ENCODE results near the gene C16orf90.
A peak's percentile ranks its signal among the peaks of the same experiment; 100 is the strongest.
"Not testable (repeated sequence)": the region's sequence is repeated elsewhere in the genome, so short reads cannot be mapped to it uniquely, and the experiment has no call there.

Gene C16orf90

DNA sequence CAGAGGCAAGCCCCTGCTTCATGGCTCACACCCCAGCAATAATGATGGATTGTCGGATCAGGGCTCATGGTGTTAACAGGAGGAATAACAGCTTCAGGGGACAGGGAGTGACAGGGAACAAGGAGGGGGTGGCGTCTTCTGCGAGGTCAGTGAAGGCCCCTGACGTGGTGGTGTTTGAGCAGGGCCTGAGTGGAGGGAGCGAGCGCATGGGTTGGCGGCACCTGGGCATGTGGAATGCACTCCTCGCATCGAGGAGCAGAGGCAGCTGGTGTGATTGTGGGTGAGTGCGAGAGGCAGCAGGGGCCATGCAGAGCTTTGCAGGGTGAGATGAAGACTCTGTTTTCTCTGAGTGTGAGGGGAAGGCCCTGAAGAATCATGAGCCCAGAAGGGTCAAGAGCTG lies 38.8 kb upstream of the C16orf90 start:
- in situ Hi-C loops (cut with HindIII; ENCODE audit: low sequenced_read_pairs), result no loop called here
- TF ChIP-seq, protein P1, sequence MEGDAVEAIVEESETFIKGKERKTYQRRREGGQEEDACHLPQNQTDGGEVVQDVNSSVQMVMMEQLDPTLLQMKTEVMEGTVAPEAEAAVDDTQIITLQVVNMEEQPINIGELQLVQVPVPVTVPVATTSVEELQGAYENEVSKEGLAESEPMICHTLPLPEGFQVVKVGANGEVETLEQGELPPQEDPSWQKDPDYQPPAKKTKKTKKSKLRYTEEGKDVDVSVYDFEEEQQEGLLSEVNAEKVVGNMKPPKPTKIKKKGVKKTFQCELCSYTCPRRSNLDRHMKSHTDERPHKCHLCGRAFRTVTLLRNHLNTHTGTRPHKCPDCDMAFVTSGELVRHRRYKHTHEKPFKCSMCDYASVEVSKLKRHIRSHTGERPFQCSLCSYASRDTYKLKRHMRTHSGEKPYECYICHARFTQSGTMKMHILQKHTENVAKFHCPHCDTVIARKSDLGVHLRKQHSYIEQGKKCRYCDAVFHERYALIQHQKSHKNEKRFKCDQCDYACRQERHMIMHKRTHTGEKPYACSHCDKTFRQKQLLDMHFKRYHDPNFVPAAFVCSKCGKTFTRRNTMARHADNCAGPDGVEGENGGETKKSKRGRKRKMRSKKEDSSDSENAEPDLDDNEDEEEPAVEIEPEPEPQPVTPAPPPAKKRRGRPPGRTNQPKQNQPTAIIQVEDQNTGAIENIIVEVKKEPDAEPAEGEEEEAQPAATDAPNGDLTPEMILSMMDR (IDR thresholded peaks at IDR 0.05; ENCODE audit: low read depth, low read length), result no peak
- DNase-seq (ENCODE audit: low read depth, low spot score), result no peak
- no peak overlapping the region for H3K4me3 ChIP-seq (ENCODE audit: low read depth, low read length)

DNA sequence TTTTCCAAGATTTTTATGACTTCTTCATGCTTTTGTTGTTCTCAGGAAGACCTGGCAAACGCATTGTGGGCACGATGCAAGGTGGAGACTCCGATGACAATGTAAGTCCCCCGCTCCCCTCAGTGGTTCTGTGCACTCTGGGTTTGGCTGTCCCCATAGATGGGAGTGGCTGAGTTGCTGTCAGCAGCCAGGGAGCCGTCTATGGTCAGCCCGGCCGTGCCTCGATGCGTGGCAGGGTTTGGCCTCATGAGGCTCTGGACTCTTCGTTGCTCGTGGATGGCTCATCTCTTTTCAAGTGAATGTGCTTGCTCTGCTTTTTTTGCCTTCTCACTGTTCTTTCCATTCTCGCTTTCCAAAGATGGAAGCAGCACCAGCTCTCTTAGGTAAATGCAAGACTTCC lies 37.5 kb upstream of the C16orf90 start:
- no peak for DNase-seq (ENCODE audit: low read depth, low spot score)
- no peak overlapping the region for H3K4me3 ChIP-seq (ENCODE audit: low read depth, low read length)
- TF ChIP-seq, protein P1 (IDR thresholded peaks at IDR 0.05; ENCODE audit: low read depth, low read length), result no peak
- in situ Hi-C loops (cut with HindIII; ENCODE audit: low sequenced_read_pairs), result no loop called here

DNA sequence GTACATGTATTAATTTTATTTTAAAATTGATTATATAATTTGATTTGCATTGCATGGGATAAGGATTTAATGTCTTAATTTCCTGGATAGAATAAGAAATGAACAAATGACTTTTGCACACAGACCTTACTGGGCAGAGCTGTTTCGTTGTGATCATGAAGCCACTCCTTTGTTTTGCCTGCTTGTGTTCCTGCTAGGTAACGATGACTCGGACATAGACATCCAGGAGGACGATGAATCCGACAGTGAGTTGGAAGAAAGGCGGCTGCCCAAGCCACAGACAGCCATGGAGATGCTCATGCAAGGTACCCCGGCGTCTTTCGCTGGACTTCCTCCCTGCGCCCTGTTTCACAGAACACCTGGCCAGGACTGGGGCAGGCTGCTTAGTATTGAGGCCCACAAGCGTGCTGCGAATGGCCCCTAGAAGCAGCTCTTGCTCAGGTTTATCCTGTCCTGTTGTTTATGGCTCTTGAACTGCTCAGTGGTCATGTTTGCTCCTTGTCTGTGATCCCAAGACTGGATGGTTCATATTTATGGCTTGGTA lies 35.2 kb upstream of the C16orf90 start:
- in situ Hi-C loops (cut with HindIII; ENCODE audit: low sequenced_read_pairs), result no loop called here
- TF ChIP-seq, protein P1 (IDR thresholded peaks at IDR 0.05; ENCODE audit: low read depth, low read length), result no peak

DNA sequence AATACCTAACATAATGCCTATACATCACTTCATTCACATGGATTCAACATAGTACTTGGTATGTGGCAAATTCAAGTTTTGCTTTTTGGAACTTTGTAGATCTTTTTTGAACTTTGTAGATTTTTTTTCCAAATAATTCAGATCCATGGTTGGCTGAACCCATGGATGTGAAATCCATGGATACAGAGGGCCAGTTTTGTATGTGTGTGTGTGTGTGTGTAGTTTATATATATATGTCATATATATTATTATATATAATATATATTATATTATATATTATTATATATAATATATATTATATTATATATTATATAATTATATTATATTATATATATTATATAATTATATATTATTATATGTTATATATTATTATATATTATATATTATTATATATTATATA lies 33.9 kb upstream of the C16orf90 start:
- no peak overlapping the region for H3K4me3 ChIP-seq (ENCODE audit: low read depth, low read length)
- in situ Hi-C loops (cut with HindIII; ENCODE audit: low sequenced_read_pairs), result no loop called here
- no peak for DNase-seq (ENCODE audit: low read depth, low spot score)
- TF ChIP-seq, protein P1 (IDR thresholded peaks at IDR 0.05; ENCODE audit: low read depth, low read length), result no peak

More for the DNA sequence above, 35.2 kb upstream of the C16orf90 start:
- no peak for DNase-seq (ENCODE audit: low read depth, low spot score)
- H3K4me3 ChIP-seq (ENCODE audit: low read depth, low read length), result no peak overlapping the region

DNA sequence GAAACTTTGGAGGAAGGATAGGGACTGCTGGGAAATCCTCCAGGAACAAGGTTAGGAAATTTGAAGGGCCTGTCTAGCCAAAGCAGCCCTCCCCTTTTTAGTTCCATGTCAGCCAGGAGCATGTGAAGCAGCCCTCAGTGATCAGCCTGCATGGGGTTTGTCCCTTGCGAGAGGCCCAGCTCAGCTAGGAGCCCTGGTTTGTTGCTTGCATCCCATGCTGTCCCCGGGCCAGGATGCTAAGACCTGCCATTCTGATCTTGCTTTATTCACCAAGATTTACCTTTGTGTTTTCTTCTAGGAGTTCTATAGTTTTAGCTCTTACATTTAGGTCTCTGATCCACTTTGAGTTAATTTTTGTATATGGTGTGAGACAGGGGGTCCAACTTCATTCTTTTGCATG lies 33.1 kb upstream of the C16orf90 start:
- TF ChIP-seq, protein P1 (IDR thresholded peaks at IDR 0.05; ENCODE audit: low read depth, low read length), result no peak
- no peak for DNase-seq (ENCODE audit: low read depth, low spot score)
- in situ Hi-C loops (cut with HindIII; ENCODE audit: low sequenced_read_pairs), result no loop called here
- H3K4me3 ChIP-seq (ENCODE audit: low read depth, low read length), result no peak overlapping the region

DNA sequence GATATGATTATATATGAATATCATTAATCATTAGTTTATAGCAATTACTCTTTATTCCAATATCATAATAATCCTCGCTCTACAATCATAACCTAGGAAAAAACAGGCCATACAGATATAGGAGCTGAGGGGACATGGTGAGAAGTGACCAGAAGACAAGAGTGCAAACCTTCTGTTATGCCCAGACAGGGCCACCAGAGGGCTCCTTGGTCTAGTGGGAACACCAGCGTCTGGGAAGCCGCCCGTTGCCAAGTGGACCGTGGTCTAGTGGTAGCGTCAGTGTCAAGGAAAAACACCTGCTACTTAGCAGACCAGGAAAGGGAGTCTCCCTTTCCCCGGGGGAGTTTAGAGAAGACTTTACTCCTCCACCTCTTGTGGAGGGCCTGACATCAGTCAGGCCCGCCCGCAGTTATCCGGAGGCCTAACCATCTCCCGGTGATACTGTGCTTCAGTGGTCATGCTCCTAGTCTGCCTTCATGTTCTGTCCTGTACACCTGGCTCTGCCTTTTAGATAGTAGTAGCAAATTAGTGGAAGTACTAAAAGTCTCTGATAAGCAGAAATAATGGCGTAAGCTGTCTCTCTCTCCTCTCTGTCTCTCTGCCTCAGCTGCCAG lies 32.0 kb upstream of the C16orf90 start:
- H3K4me3 ChIP-seq (ENCODE audit: low read depth, low read length); in situ Hi-C loops (cut with HindIII; ENCODE audit: low sequenced_read_pairs): not testable (repeated sequence)
- DNase-seq (ENCODE audit: low read depth, low spot score), result peak; percentile 52
- TF ChIP-seq, protein P1 (IDR thresholded peaks at IDR 0.05; ENCODE audit: low read depth, low read length), result peak; percentile 60
